Ishikawa (cell line): ENCODE results near the gene PARD3B.

Experiments
- EP300 ChIP-seq: IDR thresholded peaks from 2 replicates; pipeline ENCODE4 v1.6.1; 2012; ENCODE audit warnings: borderline replicate concordance
- TAF1 ChIP-seq: IDR thresholded peaks from 2 replicates; pipeline ENCODE4 v1.6.1; 2012; ENCODE audit warnings: low read depth, mild to moderate bottlenecking
- ZBTB7A ChIP-seq: IDR thresholded peaks from 2 replicates; pipeline ENCODE4 v1.6.1; 2012; ENCODE audit warnings: low read depth

DNA sequence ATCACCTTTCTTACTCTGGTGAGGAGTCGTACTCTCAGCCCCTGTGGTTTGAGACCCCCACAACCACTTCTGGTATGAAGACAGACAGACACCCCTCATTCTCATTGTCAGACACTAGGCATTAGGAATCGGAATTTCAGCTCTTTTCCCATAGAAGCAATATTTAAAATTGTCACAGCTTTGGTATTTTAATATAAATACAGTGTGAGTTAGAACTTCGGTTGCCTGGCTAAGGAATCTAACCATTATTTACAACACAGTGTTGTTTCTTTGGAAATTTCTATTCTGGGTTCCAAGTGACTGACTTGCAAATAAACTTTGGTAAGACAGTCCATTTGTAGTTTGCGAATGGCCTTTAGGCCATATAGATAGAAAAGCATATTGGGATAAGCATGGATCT is 318.1 kb downstream of the PARD3B start:
- TF ChIP-seq EP300, result no peak
- no peak for TF ChIP-seq ZBTB7A
- no peak for TF ChIP-seq TAF1
